Glutamatergic neuron (in vitro differentiated cells): ENCODE results near the gene LNPEP. TPM values are rescaled to one million over a fixed set of nuclear protein-coding genes. Genes with fewer than 3 reads are reported as not detected.

Source experiments
- DNase-seq: peaks from one replicate; pipeline ENCODE4 v3.0.0; 2022
- H3K27ac Mint-ChIP-seq: one replicate; pipeline ENCODE4 v1.8.0; 2020; ENCODE audit warnings: mild to moderate bottlenecking, mixed read lengths, inconsistent platforms; ENCODE audit not compliant: unreplicated experiment
- H3K27me3 Mint-ChIP-seq: one replicate; pipeline ENCODE4 v1.8.0; 2020; ENCODE audit warnings: mild to moderate bottlenecking, moderate library complexity, mixed read lengths, inconsistent platforms; ENCODE audit not compliant: unreplicated experiment
- H3K36me3 Mint-ChIP-seq: one replicate; pipeline ENCODE4 v1.8.0; 2020; ENCODE audit warnings: mild to moderate bottlenecking, mixed read lengths, inconsistent platforms; ENCODE audit not compliant: unreplicated experiment
- H3K4me1 Mint-ChIP-seq: one replicate; pipeline ENCODE4 v1.8.0; 2020; ENCODE audit warnings: mild to moderate bottlenecking, low read depth, mixed read lengths, inconsistent platforms; ENCODE audit not compliant: unreplicated experiment
- H3K4me3 Mint-ChIP-seq: one replicate; pipeline ENCODE4 v1.8.0; 2020; ENCODE audit warnings: mild to moderate bottlenecking, mixed read lengths, inconsistent platforms; ENCODE audit not compliant: unreplicated experiment
- H3K9me3 Mint-ChIP-seq: one replicate; pipeline ENCODE4 v1.8.0; 2020; ENCODE audit warnings: mild to moderate bottlenecking, moderate library complexity, mixed read lengths, inconsistent platforms; ENCODE audit not compliant: unreplicated experiment
- total RNA-seq: library from RNA; stranded (reverse); fragmentation: NEBNext Ultra II Directional; extraction: Animal tissue kit (Norgen Biotek cat#: 25700); gene quantifications from one replicate; pipeline ENCODE4 v1.2.1, GENCODE V29; 2021; ENCODE audit not compliant: unreplicated experiment
- TF ChIP-seq, protein P1 (sequence below): fragments of 200-600 bp; sonication (generic); IDR thresholded peaks from one replicate; pipeline ENCODE4 v1.5.0; 2021; ENCODE audit not compliant: partially characterized antibody, unreplicated experiment

Gene LNPEP
- total RNA-seq, 1 donor from 2014 or later, result 9.3 TPM

DNA sequence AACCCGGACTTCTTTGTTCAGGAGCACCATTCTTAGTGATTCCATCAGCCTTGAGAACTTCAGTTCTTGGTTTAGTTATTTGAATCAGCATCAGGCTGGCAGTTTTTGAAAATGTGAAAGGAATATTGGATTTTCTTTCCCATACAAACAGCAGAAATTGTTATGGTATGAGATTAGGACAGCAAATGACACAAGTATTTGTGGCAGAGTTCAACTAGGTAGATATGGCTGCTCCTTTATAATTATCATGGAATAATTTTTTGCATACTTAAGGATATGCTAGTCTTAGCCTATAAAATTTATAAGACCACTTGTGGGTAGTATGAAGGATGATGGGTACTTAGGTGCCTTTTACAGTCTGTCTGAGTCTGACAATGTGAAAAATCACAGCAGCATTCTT is 34.0 kb upstream of the LNPEP start:
- no peaks in the 10 kb centered on the region for H3K4me1 Mint-ChIP-seq
- no peaks in the 10 kb centered on the region for H3K9me3 Mint-ChIP-seq
- H3K36me3 Mint-ChIP-seq, result no peaks in the 10 kb centered on the region
- no peaks in the 10 kb centered on the region for H3K27me3 Mint-ChIP-seq
- no peak overlapping the region for H3K27ac Mint-ChIP-seq
- no peak for DNase-seq
- no peak overlapping the region for H3K4me3 Mint-ChIP-seq
- TF ChIP-seq, protein P1, sequence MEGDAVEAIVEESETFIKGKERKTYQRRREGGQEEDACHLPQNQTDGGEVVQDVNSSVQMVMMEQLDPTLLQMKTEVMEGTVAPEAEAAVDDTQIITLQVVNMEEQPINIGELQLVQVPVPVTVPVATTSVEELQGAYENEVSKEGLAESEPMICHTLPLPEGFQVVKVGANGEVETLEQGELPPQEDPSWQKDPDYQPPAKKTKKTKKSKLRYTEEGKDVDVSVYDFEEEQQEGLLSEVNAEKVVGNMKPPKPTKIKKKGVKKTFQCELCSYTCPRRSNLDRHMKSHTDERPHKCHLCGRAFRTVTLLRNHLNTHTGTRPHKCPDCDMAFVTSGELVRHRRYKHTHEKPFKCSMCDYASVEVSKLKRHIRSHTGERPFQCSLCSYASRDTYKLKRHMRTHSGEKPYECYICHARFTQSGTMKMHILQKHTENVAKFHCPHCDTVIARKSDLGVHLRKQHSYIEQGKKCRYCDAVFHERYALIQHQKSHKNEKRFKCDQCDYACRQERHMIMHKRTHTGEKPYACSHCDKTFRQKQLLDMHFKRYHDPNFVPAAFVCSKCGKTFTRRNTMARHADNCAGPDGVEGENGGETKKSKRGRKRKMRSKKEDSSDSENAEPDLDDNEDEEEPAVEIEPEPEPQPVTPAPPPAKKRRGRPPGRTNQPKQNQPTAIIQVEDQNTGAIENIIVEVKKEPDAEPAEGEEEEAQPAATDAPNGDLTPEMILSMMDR, result no peak

GRCh38 chr5:96902876-96903275 is 33.0 kb upstream of the LNPEP start:
- no peak overlapping the region for H3K4me3 Mint-ChIP-seq
- H3K36me3 Mint-ChIP-seq, result no peaks in the 10 kb centered on the region
- TF ChIP-seq, protein P1, result no peak
- no peak for DNase-seq
- no peak overlapping the region for H3K27ac Mint-ChIP-seq
- no peaks in the 10 kb centered on the region for H3K27me3 Mint-ChIP-seq
- no peaks in the 10 kb centered on the region for H3K9me3 Mint-ChIP-seq
- no peaks in the 10 kb centered on the region for H3K4me1 Mint-ChIP-seq

GRCh38 chr5:96903300-96903699 is 32.6 kb upstream of the LNPEP start:
- Mint-ChIP-seq H3K4me3 (no peak overlapping the region), H3K4me1 (no peaks in the 10 kb centered on the region), H3K27ac (no peak overlapping the region), H3K36me3 (no peaks in the 10 kb centered on the region), H3K27me3 (no peaks in the 10 kb centered on the region), H3K9me3 (no peaks in the 10 kb centered on the region)
- DNase-seq, result no peak
- TF ChIP-seq, protein P1, result no peak

DNA sequence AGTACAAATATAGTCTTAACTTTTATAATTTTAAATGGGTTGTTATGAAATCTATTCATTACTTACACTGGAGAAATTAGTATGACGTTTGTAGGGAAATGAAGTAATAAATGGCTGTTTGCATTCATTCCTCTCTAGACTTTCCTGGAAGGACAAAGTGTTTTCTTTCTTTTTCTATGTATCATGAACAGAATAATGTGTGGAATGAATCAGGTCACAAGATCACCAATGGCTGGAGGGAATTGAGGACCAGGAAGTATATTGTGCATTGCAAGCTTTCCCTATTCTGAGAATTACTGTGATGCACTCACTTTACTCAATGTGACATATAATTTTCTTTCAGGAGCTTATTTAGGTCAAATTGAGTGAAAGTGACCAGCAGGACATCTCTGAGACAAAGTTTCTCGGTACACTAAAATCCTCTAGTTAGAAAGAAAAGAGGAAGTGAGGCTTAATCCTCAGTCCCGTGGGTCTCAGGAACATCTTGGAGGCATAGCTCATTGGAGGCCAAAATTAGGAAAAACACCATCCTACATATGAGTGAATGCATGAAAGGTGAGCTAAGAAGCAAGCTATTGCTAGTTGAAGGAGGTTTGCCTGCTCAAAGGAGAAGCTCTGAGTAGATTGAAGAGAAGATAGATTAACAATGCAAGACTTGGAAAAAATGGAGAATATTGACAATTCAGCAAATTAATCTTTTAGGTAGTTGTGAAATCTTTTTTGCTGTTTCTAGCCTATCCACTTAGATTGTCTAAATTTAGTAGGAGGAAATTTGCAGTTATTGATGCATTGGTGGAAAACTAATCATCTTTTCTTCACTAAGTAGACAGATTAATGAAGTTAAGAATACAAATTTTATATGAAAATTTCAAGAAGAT is 31.6 kb upstream of the LNPEP start:
- no peak overlapping the region for H3K27ac Mint-ChIP-seq
- no peaks in the 10 kb centered on the region for H3K36me3 Mint-ChIP-seq
- TF ChIP-seq, protein P1, result no peak
- no peaks in the 10 kb centered on the region for H3K27me3 Mint-ChIP-seq
- no peaks in the 10 kb centered on the region for H3K4me1 Mint-ChIP-seq
- DNase-seq, result no peak
- no peaks in the 10 kb centered on the region for H3K9me3 Mint-ChIP-seq
- H3K4me3 Mint-ChIP-seq, result no peak overlapping the region

- Mint-ChIP-seq H3K9me3 (no peaks in the 10 kb centered on the region), H3K4me3 (no peak overlapping the region), H3K27ac (no peak overlapping the region), H3K4me1 (no peaks in the 10 kb centered on the region), H3K27me3 (no peaks in the 10 kb centered on the region), H3K36me3 (no peaks in the 10 kb centered on the region)
- TF ChIP-seq, protein P1, result no peak
- no peak for DNase-seq
Measured at GRCh38 chr5:96905864-96906263, 30.0 kb upstream of the LNPEP start.
